Osteoblast (primary cell): ENCODE results near the gene TNNC1. TPM values are rescaled to one million over a fixed set of nuclear protein-coding genes. Genes with fewer than 3 reads are reported as not detected.

Experiments
- DNase-seq: peaks from one replicate; pipeline ENCODE4 v3.0.0; 2011; ENCODE audit warnings: low spot score, mixed read lengths; ENCODE audit not compliant: insufficient read length; ENCODE audit errors: missing footprints
- H2AFZ ChIP-seq: 2 replicates; pipeline ENCODE4 v1.6.0; 2011; ENCODE audit warnings: mild to moderate bottlenecking, low read length
- H3K27ac ChIP-seq: 2 replicates; pipeline ENCODE4 v1.5.1; 2011; ENCODE audit warnings: mild to moderate bottlenecking, low read depth, low read length, moderate library complexity
- H3K27me3 ChIP-seq: 2 replicates; pipeline ENCODE4 v1.6.0; 2012; ENCODE audit warnings: mild to moderate bottlenecking, control low read depth, inconsistent platforms, low read length, moderate library complexity; ENCODE audit not compliant: insufficient read depth
- H3K36me3 ChIP-seq: 2 replicates; pipeline ENCODE4 v1.5.1; 2011; ENCODE audit warnings: mild to moderate bottlenecking, low read length, control low read depth, moderate library complexity; ENCODE audit not compliant: insufficient read depth
- H3K4me1 ChIP-seq: 2 replicates; pipeline ENCODE4 v1.5.1; 2011; ENCODE audit warnings: mild to moderate bottlenecking, low read length, control low read depth, moderate library complexity; ENCODE audit not compliant: insufficient read depth
- H3K4me2 ChIP-seq: 2 replicates; pipeline ENCODE4 v1.6.0; 2011; ENCODE audit warnings: mild to moderate bottlenecking, low read length; ENCODE audit not compliant: insufficient read depth
- H3K4me3 ChIP-seq: fragments of 200-600 bp; sonication (generic); 3 replicates; pipeline ENCODE4 v1.5.1; 2012; ENCODE audit warnings: mild to moderate bottlenecking, low read length, inconsistent platforms; ENCODE audit not compliant: insufficient read depth
- H3K79me2 ChIP-seq: 2 replicates; pipeline ENCODE4 v1.6.0; 2012; ENCODE audit warnings: mild to moderate bottlenecking, low read length, control low read depth, inconsistent platforms; ENCODE audit not compliant: insufficient read depth
- H3K9me3 ChIP-seq: 2 replicates; pipeline ENCODE4 v1.5.1; 2011; ENCODE audit warnings: low read depth, low read length, control low read depth
- H4K20me1 ChIP-seq: 2 replicates; pipeline ENCODE4 v1.6.0; 2012; ENCODE audit warnings: mild to moderate bottlenecking, low read length, control low read depth; ENCODE audit not compliant: insufficient read depth
- total RNA-seq: library from RNA; depleted of rRNA; stranded (reverse); fragments of >200 nt; gene quantifications from 2 replicates; pipeline ENCODE4 v1.2.3, GENCODE V29; 2012
- TF ChIP-seq, protein P1 (sequence below): IDR thresholded peaks from 2 replicates; pipeline ENCODE4 v1.5.1; 2011; ENCODE audit warnings: mild to moderate bottlenecking, low read depth, low read length, moderate library complexity; ENCODE audit errors: extremely low read depth

TNNC1 gene
- total RNA-seq, 1 donor, result 0.36 TPM

DNA sequence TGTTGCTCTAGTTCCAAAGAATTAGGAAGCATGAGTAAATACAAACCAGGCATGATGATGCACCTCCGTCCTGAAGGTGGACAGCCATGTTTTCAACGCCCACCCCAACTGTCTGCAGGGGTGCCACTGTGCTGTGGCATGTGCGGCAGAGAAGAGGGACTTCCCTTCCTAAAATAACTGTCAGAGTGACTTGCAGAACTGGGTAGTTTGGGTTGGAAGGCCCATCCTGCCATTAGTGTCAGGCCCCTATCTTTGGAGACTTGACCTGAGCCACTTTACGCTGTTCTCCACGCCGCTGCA is 23.9 kb upstream of the TNNC1 start:
- Histone ChIP-seq H2AFZ (no peak overlapping the region), H4K20me1 (peaks cover 18% of the 10 kb centered on the region), H3K4me1 (no peaks in the 10 kb centered on the region), H3K9me3 (no peaks in the 10 kb centered on the region), H3K27me3 (no peaks in the 10 kb centered on the region), H3K27ac (no peak overlapping the region), H3K4me2 (no peak overlapping the region), H3K4me3 (no peak overlapping the region), H3K36me3 (peaks cover 93% of the 10 kb centered on the region), H3K79me2 (peaks cover 6% of the 10 kb centered on the region)
- TF ChIP-seq, protein P1, sequence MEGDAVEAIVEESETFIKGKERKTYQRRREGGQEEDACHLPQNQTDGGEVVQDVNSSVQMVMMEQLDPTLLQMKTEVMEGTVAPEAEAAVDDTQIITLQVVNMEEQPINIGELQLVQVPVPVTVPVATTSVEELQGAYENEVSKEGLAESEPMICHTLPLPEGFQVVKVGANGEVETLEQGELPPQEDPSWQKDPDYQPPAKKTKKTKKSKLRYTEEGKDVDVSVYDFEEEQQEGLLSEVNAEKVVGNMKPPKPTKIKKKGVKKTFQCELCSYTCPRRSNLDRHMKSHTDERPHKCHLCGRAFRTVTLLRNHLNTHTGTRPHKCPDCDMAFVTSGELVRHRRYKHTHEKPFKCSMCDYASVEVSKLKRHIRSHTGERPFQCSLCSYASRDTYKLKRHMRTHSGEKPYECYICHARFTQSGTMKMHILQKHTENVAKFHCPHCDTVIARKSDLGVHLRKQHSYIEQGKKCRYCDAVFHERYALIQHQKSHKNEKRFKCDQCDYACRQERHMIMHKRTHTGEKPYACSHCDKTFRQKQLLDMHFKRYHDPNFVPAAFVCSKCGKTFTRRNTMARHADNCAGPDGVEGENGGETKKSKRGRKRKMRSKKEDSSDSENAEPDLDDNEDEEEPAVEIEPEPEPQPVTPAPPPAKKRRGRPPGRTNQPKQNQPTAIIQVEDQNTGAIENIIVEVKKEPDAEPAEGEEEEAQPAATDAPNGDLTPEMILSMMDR, result no peak
- peak; percentile 36 for DNase-seq

DNA sequence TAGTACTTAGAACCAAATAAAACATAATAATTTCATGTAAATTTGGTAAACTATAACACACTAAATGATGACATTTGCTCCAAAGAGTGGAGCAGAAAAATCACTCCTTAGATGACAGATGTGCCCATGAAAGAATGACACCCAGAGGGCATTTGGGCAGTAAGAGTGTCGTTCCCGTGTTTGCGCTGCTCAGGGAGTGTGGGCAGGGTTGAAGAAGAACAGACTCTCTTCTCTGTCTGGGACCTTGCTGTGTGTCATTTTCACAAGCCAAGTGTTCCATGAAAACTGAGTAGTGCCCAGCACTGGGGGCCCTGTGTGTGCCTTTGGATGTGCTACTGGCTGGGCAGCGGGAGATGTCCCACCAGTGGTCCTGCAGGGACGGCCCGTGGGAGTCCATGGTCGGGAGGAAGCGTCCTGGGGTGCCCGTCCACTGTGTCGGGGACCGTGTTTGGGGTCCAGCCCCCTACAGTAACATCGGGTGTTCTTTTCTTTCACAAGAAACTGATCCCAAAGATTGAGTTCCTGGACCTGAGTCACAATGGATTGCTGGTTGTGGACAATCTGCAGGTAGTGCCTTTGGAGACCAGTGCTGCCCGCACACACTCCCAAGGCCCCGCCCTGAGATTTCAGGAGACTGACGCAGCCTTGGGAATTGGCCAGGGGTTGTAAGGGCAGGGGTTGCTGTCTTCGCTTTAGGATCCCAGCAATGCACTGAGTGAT is 23.4 kb upstream of the TNNC1 start:
- Histone ChIP-seq H3K27me3 (no peaks in the 10 kb centered on the region), H3K36me3 (peaks cover 94% of the 10 kb centered on the region), H3K9me3 (no peaks in the 10 kb centered on the region), H3K4me2 (no peak overlapping the region), H2AFZ (no peak overlapping the region), H4K20me1 (peaks cover 23% of the 10 kb centered on the region), H3K4me1 (no peaks in the 10 kb centered on the region), H3K27ac (no peak overlapping the region), H3K4me3 (no peak overlapping the region), H3K79me2 (peaks cover 9% of the 10 kb centered on the region)
- TF ChIP-seq, protein P1, result no peak
- peak; percentile 43 for DNase-seq

DNA sequence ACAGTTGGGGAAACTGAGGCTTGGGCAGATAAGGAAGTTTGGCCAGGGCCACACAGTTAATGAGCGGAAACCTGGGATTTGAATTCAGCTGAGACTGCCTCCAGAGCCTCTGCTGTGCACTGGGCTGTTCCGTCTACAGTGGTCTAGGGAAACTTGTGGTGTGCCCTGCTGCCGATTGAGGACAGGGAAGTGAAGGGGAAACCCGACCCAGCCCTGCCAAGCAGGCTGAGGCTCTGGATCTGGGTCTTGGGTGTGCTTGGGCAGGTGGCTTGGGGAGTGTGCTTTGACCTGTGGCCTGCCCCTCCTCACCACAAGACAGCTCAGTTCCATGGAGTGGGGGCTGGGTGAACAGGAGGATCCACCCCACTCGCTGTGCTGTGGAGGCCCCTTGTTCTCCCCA is 19.2 kb upstream of the TNNC1 start:
- Histone ChIP-seq H4K20me1 (peaks cover 28% of the 10 kb centered on the region), H3K36me3 (peaks cover 71% of the 10 kb centered on the region), H3K9me3 (no peaks in the 10 kb centered on the region), H3K4me1 (peaks cover 6% of the 10 kb centered on the region), H3K4me3 (no peak overlapping the region), H2AFZ (no peak overlapping the region), H3K27ac (no peak overlapping the region), H3K4me2 (no peak overlapping the region), H3K79me2 (peaks cover 37% of the 10 kb centered on the region), H3K27me3 (no peaks in the 10 kb centered on the region)
- peak; percentile 42 for DNase-seq
- TF ChIP-seq, protein P1, result no peak

DNA sequence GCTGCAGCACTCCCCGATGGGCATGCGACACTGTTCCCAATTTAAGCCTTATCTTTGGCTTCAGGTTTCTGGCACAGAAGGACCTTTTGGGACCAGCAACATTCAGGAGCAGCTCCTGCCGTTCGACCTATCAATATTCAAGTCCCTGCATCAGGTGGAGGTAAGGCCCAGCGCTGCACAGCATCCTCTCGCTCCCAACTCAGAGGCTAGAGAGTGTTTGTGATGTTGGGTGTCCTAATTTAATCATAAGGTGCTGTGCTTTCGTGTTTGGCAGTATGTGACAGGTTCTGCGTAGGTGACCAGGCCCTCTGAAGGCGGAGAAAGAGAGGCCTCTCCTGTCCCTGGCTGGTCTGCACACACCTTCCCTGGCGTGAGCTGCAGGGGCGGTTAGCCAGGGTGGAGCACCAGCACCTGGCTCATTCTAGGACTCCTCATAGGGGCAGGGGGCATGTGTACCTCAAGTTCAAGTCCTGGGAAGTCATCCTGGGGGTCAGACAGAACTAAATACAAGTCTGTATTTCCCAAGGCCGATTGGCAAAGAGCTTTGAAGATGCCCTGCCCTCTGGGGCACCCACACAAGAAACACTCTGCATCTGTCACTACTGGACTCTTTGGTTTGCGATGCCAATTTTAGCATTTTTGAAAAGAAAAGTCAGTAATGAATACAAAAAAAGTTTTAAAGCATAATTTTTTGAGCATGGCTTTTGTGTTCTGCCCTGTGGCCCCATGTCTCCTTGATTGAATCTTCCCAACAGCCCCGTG is 18.6 kb upstream of the TNNC1 start:
- Histone ChIP-seq H3K4me2 (no peak overlapping the region), H3K4me1 (peaks cover 8% of the 10 kb centered on the region), H3K36me3 (peaks cover 65% of the 10 kb centered on the region), H4K20me1 (peaks cover 28% of the 10 kb centered on the region), H3K4me3 (no peak overlapping the region), H3K79me2 (peaks cover 40% of the 10 kb centered on the region), H3K9me3 (no peaks in the 10 kb centered on the region), H3K27ac (no peak overlapping the region), H2AFZ (no peak overlapping the region), H3K27me3 (no peaks in the 10 kb centered on the region)
- DNase-seq, result no peak
- TF ChIP-seq, protein P1, result no peak
